Type B pancreatic cell (in vitro differentiated cells): ENCODE results near the gene ROS1. TPM values are rescaled to one million over a fixed set of nuclear protein-coding genes. Genes with fewer than 3 reads are reported as not detected.

Experiments
- DNase-seq: peaks from one replicate; pipeline ENCODE4 v3.0.0; 2021; ENCODE audit warnings: mixed read lengths; ENCODE audit not compliant: unreplicated experiment; ENCODE audit errors: extremely low spot score
- H3K27ac Mint-ChIP-seq: 2 replicates; pipeline ENCODE4 v1.8.0; 2021; ENCODE audit warnings: mild to moderate bottlenecking, mixed read lengths
- H3K27me3 Mint-ChIP-seq: 2 replicates; pipeline ENCODE4 v1.8.0; 2021; ENCODE audit warnings: mixed read lengths
- H3K36me3 Mint-ChIP-seq: 2 replicates; pipeline ENCODE4 v1.8.0; 2021; ENCODE audit warnings: mixed read lengths
- H3K4me1 Mint-ChIP-seq: one replicate; pipeline ENCODE4 v1.8.0; 2021; ENCODE audit warnings: mixed read lengths; ENCODE audit not compliant: unreplicated experiment
- H3K4me3 Mint-ChIP-seq: 2 replicates; pipeline ENCODE4 v1.8.0; 2021; ENCODE audit warnings: mild to moderate bottlenecking, mixed read lengths
- H3K9me3 Mint-ChIP-seq: 2 replicates; pipeline ENCODE4 v1.8.0; 2021; ENCODE audit warnings: mixed read lengths
- CTCF ChIP-seq: fragments of 200-600 bp; sonication (generic); conservative IDR thresholded peaks from 2 replicates; pipeline ENCODE4 v1.5.0; 2021; ENCODE audit warnings: antibody characterized with exemption, mild to moderate bottlenecking
- total RNA-seq: library from RNA; stranded (reverse); gene quantifications from 2 replicates; pipeline ENCODE4 v1.2.1, GENCODE V29; 2021; ENCODE audit warnings: low replicate concordance

The ROS1 gene
- total RNA-seq, 1 donor from 2014 or later: 0.19 TPM

GRCh38 chr6:117432273-117432672, 6.5 kb upstream of the ROS1 start:
- DNase-seq: no peak
- no peak overlapping the region for H3K4me3 Mint-ChIP-seq
- no peak for TF ChIP-seq CTCF
- no peaks in the 10 kb centered on the region for H3K36me3 Mint-ChIP-seq
- peaks cover 4% of the 10 kb centered on the region for H3K9me3 Mint-ChIP-seq
- no peak overlapping the region for H3K27ac Mint-ChIP-seq
- H3K27me3 Mint-ChIP-seq: peaks cover 3% of the 10 kb centered on the region
- no peaks in the 10 kb centered on the region for H3K4me1 Mint-ChIP-seq

- Mint-ChIP-seq H3K4me3 (no peak overlapping the region), H3K9me3 (peaks cover 4% of the 10 kb centered on the region), H3K36me3 (no peaks in the 10 kb centered on the region), H3K27ac (no peak overlapping the region), H3K27me3 (peaks cover 3% of the 10 kb centered on the region), H3K4me1 (no peaks in the 10 kb centered on the region)
- no peak for TF ChIP-seq CTCF
- no peak for DNase-seq
Observed at GRCh38 chr6:117423754-117424153, 2.0 kb downstream of the ROS1 start.

- Mint-ChIP-seq H3K4me1 (no peaks in the 10 kb centered on the region), H3K9me3 (no peaks in the 10 kb centered on the region), H3K27ac (no peak overlapping the region), H3K4me3 (no peak overlapping the region), H3K36me3 (no peaks in the 10 kb centered on the region), H3K27me3 (peaks cover 5% of the 10 kb centered on the region)
- DNase-seq: no peak
- TF ChIP-seq CTCF: no peak
Observed at GRCh38 chr6:117418320-117418719, 7.4 kb downstream of the ROS1 start.

- Mint-ChIP-seq H3K4me3 (no peak overlapping the region), H3K9me3 (no peaks in the 10 kb centered on the region), H3K27ac (no peak overlapping the region), H3K4me1 (no peaks in the 10 kb centered on the region), H3K27me3 (peaks cover 6% of the 10 kb centered on the region), H3K36me3 (no peaks in the 10 kb centered on the region)
- no peak for DNase-seq
- no peak for TF ChIP-seq CTCF
Observed at GRCh38 chr6:117417851-117418250, 7.9 kb downstream of the ROS1 start.

- no peak overlapping the region for H3K27ac Mint-ChIP-seq
- TF ChIP-seq CTCF: no peak
- peaks cover 12% of the 10 kb centered on the region for H3K27me3 Mint-ChIP-seq
- H3K4me3 Mint-ChIP-seq: no peak overlapping the region
- no peaks in the 10 kb centered on the region for H3K9me3 Mint-ChIP-seq
- DNase-seq: no peak
- H3K4me1 Mint-ChIP-seq: no peaks in the 10 kb centered on the region
- no peaks in the 10 kb centered on the region for H3K36me3 Mint-ChIP-seq
Observed at GRCh38 chr6:117414770-117415169, 11.0 kb downstream of the ROS1 start.

GRCh38 chr6:117411474-117411873, 14.3 kb downstream of the ROS1 start:
- Mint-ChIP-seq H3K36me3 (no peaks in the 10 kb centered on the region), H3K27me3 (peaks cover 12% of the 10 kb centered on the region), H3K4me3 (no peak overlapping the region), H3K27ac (no peak overlapping the region), H3K9me3 (no peaks in the 10 kb centered on the region), H3K4me1 (no peaks in the 10 kb centered on the region)
- no peak for TF ChIP-seq CTCF
- no peak for DNase-seq
